ENCODE results near the gene MAP4K3.

MAP4K3 gene

GRCh38 chr2:39445934-39446333 lies 8.8 kb upstream of the MAP4K3 start:
- DNase-seq (ENCODE audit: low read depth in 2 of 2): no peak

- no peak for DNase-seq (ENCODE audit: low read depth in 2 of 2)
Measured at GRCh38 chr2:39443009-39443408, 5.9 kb upstream of the MAP4K3 start.

GRCh38 chr2:39437522-39438296 lies 624 bp upstream of the MAP4K3 start:
- DNase-seq (ENCODE audit: low read depth in 2 of 2): peak in 1 of 2 donors; percentile 12

- no peak for DNase-seq (ENCODE audit: low read depth in 2 of 2)
Measured at GRCh38 chr2:39435741-39436591, 1.1 kb downstream of the MAP4K3 start.

GRCh38 chr2:39435234-39435633 lies 1.9 kb downstream of the MAP4K3 start:
- DNase-seq (ENCODE audit: low read depth in 2 of 2): no peak

GRCh38 chr2:39434233-39434897 lies 2.7 kb downstream of the MAP4K3 start:
- DNase-seq (ENCODE audit: low read depth in 2 of 2): no peak

GRCh38 chr2:39433586-39434195 lies 3.4 kb downstream of the MAP4K3 start:
- no peak for DNase-seq (ENCODE audit: low read depth in 2 of 2)

- no peak for DNase-seq (ENCODE audit: low read depth in 2 of 2)
Measured at GRCh38 chr2:39432701-39433100, 4.4 kb downstream of the MAP4K3 start.

- DNase-seq (ENCODE audit: low read depth in 2 of 2): no peak
Measured at GRCh38 chr2:39431592-39432316, 5.3 kb downstream of the MAP4K3 start.

GRCh38 chr2:39429746-39430145 lies 7.3 kb downstream of the MAP4K3 start:
- DNase-seq (ENCODE audit: low read depth in 2 of 2): no peak

GRCh38 chr2:39424951-39425350 lies 12.1 kb downstream of the MAP4K3 start:
- DNase-seq (ENCODE audit: low read depth in 2 of 2): no peak

GRCh38 chr2:39422700-39423099 lies 14.4 kb downstream of the MAP4K3 start:
- DNase-seq (ENCODE audit: low read depth in 2 of 2): no peak

GRCh38 chr2:39421354-39421753 lies 15.7 kb downstream of the MAP4K3 start:
- DNase-seq (ENCODE audit: low read depth in 2 of 2): no peak

- no peak for DNase-seq (ENCODE audit: low read depth in 2 of 2)
Measured at GRCh38 chr2:39419282-39420223, 17.5 kb downstream of the MAP4K3 start.

GRCh38 chr2:39418491-39418890 lies 18.6 kb downstream of the MAP4K3 start:
- no peak for DNase-seq (ENCODE audit: low read depth in 2 of 2)

- no peak for DNase-seq (ENCODE audit: low read depth in 2 of 2)
Measured at GRCh38 chr2:39416140-39416539, 20.9 kb downstream of the MAP4K3 start.

GRCh38 chr2:39413063-39413737 lies 23.9 kb downstream of the MAP4K3 start:
- DNase-seq (ENCODE audit: low read depth in 2 of 2): no peak

- DNase-seq (ENCODE audit: low read depth in 2 of 2): no peak
Measured at GRCh38 chr2:39411181-39411944, 25.7 kb downstream of the MAP4K3 start.
